GM18499 (cell line): ENCODE results near the gene MYLK.

Experiments
- ATAC-seq: cut with Tn5 transposase; IDR thresholded peaks from one replicate; pipeline ENCODE4 v1.9.1; 2021; ENCODE audit warnings: moderate number of reproducible peaks; ENCODE audit not compliant: insufficient read depth, unreplicated experiment

MYLK gene

DNA sequence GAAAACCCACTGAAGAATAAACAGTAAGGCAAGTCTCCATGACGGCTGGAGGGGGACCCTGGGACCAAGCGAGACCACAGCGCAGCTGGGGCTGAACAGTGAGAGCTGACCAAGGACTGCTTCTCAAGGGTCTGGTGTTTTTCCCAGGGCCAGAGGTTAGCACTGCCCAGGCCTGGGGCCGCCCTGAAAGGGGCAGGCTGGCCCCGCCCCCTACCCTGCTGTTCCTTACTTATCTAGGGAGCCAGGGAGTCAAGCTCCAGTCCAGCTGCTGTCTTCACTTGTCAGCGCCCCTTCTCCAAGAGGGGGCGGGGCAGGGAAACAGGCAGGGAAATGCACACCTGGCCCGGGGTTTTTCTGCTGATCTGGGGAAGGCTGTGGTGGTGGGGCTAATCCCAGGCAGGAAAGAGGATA lies 247.7 kb downstream of the MYLK start:
- ATAC-seq: no peak

DNA sequence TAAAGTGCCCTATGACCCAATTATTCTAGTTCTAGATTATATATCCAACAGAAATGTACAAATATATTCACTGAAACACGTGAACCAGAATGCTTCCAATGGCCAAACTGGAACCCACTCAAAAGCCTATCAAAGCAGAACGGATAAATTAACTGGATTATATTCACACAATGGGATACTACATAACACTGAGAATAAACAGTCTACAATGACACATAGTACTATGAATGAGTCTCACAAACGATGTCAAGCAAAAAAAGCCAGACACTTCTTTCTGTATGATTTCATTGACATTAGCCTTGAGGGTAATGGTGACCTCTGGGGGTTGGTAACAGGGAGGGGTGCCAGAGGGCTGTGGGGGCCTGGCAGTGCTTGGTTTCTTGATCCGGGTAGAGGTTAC lies 248.4 kb downstream of the MYLK start:
- no peak for ATAC-seq

DNA sequence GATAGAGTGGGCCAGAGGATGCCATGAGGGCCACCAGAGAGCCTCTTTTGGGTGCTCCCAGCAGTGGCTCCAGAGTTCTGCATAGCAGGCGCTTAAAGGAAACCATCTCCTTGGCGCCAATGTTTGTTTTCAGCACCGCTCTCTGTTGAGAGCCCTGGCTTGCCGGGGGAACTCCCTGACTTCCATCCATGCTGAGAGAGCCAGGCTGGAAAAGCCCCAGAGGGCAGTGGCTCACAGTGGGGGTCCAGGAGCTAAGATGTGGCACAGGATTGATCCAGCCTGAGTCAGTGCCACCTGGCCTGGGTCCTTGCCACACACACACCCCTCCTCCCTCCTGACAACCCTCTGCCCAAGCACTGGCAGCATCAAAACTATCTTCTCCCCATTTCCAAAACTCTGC lies 248.9 kb downstream of the MYLK start:
- no peak for ATAC-seq

DNA sequence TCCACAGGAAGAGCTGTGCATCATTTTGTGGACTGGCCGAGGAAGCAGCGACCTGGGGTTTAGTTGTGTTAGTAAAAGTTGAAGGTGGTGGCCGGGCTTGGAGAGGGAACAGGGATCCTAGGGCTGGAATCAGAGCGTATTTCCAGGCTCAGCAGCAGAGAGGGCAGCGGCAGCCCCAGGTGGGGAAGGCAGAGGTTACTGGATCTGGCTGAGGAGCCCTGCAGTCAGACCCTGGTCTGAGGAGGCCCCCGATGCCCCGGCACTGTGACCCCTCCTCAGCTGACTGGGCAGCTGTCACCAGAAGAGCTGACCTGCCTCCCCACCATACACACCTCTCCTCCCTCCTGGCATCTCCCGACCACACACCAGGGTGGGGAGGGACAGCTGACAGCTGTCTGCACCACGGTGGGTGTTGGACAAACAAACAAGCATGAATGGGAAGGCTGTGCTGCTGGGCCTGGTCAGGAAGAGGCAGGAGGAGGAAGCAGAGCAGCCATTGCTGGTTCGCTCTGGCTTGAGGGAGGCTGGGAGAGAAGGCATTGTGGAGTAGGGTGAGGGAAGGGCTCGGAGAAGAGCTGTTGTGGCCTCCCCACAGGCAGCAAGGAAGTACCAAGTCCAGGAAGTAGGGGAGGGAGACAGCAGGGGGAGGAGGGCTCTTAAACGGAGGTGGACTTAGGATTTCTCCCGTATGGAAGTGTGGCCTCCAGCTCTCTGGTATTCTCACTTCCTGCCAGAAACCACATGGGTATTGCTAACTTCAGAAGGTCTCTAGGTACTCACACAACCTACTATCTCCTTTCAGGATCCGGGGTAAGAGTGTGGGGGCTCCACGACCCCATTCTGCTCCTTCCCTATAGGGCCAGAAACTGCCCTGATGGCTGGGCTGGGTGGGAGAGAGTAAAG lies 249.7 kb downstream of the MYLK start:
- ATAC-seq: no peak

DNA sequence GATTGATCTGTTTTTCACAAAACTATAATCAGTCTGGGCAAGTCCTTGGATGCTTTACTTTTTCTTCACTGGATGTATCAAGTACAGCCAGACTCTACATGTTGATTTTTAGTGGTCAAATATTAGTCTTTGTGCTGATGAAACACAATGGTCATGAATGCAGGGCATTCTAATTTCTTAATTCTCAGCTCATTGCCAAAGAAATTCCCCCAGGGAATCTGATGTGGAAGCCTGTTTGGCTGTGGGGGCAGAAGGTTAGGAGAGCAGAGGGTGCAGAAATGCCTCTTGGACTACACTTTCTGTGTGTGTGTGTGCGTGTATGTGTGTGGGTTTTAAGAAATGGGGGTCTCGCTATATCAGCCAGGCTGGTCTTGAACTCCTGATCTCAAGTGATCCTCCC lies 250.6 kb downstream of the MYLK start:
- no peak for ATAC-seq

DNA sequence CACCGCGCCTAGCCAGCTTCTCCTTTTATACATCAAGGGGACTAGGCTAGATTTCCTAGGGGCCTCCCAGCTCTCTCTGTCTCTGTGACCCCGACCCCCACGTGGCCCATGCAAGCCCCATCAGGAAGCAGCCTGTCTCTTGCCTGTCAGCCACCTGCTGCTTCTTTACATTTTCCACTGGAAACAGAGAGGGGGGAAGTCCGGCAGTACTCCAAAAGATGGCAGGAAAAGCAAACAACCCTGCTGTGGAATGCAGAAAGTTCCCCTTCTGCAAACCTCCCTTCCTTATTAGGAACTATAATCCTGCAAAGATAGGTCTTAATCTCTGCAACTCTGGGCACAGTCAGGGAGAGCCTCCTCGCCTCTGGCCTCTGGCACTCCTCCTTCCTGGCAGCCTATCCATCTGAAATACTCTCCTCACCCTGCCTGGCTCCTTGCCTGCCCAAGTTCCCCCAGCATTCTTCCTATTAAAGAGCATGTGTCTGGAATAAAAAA lies 251.9 kb downstream of the MYLK start:
- ATAC-seq: no peak

DNA sequence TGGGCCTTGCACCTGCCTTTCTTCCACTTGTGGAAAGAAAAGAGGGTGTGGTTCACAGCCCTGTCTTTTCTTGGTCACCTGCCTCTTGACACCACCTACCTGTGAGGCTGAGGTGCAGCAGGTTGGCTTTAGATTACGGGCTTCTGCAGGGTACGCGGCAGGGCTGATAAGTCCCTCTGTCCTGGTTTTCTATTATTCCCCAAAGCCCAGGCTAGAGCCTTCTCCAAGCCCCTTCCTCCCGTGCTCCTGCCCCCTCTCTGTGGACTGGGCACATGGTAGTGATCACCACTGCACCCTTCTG lies 254.4 kb downstream of the MYLK start:
- no peak for ATAC-seq

DNA sequence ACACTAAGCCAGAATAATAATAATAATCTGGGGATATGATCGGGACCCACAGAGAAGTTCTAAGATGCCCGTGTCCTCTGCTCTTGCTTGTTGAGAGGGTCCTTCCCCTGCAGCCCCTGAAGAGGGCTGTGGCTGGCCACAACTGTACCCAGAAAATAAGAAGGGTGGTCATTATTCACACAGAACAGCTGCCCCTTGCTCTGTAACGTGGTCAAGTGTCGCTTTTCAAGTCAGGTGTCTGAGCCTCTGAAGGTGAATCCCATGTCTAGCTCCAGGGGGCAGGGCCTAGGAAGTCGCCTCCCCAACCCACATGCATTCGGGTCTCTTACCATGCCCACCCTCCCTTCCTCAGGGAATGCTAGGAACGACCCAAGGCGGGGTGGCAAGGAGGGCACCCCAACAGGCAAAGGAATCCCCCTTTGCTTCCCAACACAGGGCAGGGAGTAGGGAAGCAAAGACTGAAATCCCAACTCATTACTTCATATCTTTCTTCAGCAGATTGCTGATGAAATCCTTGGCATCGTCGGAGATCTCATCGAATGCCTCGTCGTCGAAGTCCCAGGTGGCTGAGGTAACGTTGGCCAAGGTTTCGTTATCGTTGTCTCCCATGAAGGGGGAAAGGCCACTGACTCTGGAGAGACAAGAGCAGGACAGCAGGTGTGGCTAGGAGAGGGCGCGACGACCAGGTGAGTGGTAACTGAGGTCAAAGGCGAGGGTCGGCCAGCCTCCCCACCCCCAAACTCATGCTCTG lies 255.0 kb downstream of the MYLK start:
- no peak for ATAC-seq

DNA sequence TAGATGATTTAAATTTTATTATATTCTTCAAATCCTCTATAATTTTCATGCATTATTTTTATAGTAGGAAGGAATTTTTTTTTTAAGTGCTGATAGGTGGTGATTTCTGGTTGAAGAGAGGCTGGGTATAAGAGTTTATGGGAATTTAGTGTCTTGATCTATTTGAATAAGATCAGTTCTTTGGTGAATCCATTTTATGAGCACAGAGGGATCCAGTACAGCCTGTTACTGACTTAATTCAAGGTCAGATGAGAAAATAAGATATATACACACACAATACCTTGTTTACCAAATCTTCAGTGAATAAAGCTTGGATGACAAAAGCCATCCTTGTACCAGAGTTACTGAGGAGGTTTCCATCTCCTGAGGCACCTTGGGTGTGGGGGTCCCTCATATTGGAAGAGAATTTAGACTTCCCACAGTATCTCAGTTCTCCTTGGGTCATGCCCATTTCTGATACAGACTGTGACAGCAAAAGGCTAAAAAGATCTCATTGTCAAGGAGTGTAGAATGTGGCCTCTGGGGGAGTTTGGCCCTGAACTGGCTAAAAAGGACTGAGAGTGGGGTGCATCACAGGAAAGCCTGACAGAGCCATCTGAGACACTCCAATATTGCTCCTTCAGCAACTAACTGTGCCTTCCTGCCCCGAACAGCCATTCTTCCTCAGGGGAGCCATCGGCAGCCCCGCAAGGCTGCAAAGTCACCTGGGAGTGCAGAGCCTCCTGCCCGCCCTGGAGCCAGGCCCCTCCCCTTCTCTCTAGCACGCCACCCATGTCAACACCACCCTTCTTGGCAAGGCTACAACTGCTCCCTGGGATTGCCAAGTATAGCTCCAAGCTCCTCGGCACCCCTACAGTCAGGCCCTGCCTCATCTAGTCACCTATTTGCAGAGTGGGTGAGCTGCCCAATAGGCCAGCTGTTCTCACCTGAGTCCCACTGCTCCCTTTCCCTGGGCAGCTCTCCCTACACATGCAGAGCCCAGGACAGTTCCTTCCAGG lies 256.2 kb downstream of the MYLK start:
- ATAC-seq: no peak

DNA sequence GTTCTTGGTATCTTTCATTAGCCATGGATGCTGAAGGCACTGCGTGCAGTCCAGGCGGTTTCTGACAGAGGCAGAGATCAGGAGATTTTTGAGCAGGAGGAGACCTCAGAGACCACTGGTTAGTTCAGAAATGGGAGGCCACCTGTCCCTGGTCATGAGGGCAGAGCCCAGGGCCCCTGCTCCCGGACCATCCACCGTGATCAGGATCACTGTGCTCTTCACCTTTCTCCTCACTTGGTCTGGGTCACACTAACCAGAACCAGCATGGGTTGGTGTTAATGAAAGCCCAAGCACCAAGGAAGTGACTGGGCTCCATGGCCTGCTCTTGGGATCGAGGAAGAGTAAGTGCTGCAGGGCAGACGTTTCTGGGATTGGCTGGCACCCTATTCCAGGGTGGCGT lies 257.3 kb downstream of the MYLK start:
- ATAC-seq: no peak

DNA sequence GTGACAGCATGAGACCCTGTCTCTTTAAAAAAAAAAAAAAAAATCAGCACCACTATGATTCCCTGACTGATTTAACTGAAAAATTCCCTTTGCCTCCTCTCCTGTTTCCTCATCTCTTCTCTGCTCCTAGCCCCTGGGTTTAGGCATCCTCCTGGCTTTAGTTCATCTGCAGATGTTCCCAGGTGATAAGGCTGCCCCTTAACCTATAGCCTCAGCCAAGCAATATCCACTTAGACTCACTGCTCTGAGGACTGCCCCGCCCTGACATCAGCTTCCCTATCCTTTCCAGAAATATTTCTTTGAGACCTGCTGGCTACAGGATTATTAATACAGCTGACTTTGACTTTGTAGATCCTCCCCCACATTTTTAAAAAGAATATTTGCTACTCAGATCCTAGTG lies 259.8 kb downstream of the MYLK start:
- no peak for ATAC-seq

DNA sequence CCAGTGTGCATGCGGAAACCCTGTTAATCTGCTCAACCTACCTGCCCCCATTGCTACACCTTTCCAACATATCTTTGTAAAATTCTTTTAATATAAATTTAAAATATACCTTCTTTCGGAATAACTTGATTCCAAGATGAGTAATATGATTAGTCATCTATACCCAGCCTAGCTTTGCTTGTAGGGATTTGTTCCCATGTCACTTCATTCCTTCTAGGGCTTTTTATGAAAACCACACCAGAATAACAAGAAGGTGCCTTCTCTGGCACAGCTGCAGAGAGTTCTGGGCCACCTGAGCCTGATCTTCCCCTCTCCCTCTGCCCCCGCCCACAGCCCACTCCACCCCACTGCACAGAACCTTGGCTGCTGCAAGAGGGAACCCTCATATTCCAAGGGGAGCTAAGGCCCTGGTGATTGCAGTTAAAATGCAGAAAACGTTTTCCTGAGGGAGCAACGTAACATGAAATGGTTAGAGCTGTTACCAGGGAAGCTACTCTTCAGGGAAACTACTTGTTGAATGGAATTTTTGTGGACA lies 260.7 kb downstream of the MYLK start:
- ATAC-seq: no peak

DNA sequence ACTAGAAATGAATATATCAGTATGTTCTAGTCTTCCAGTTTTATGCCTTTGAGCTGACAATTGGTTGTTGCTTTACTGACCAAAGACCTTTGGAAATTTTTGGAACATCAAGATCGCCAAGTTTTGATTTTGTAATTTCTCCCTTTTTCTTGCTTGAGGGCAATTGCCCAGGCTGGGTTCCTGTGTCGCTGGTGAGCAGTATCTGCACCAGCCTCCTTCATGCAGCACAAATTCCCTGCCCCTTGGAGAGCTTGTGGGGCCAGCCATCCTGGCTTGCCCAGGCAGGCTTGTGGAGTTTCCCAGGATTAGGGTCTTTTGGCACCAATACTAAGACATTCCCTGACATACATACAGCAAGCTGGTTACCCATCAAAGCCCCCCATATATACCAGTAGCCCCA lies 261.4 kb downstream of the MYLK start:
- no peak for ATAC-seq

DNA sequence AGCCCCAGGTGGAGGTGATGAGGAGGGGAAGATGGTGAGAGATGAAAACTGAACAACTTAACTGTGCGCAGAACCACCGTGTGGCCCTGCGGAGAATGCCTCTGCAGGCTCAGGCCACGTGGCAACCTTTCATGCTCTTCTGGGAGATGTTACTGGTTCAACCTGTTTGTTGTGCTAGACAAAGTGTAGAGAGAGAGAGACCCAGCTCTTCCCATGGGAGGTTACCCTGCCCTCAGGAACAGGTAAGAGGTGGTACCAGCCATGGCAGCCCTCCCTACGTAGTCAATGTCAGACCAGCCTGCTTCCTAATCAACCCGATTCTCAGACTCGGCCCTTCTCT lies 262.3 kb downstream of the MYLK start:
- no peak for ATAC-seq

DNA sequence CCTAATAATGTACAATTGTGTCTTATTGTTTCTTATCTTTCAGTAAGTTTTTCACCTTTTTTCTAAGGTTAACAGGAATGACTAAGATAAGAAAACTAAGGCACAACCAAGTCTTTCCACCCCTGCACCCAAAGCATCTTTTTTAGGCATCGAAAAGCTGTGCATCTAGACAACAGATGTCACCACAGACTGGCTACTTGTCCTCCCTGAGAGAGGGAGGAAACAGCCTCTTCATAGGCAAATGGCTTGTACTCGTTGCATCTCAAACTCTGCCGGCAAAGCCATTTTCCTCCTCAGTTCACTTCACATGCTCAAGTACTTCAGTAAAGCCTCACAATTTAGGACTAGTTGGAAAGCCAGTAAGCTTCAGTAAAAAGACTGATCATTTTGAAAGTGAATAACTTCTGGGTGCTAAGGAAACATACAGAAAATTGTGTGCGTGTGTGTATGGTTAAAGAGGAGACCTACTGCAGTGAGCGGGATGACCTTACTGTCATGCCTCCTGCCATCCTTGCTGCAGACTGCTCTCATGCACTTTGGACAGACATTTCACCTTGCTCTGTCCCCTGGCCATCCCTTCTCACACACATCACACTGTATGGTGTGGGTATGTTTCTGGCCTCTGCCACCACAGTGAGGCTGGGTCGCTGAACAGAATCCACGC lies 262.8 kb downstream of the MYLK start:
- no peak for ATAC-seq

DNA sequence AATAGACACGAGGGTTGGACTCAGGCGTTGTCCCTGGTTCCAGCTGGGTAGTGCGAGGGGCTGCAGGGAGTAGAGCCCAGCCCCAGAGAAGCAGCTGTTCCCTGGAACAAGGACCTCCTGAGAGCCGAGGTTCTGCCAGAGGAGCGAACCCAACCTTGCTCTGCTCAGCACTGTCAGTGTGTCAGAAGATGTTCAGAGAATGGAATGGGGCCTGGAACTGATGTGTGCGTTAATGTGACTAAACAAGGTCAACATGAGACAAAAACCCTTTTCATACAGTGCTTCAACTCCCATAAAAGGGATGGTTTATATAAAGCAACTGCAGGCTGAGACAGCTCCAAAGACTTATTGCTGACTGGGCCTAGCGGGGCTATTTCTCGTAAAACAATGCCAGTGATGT lies 263.8 kb downstream of the MYLK start:
- ATAC-seq: no peak

DNA sequence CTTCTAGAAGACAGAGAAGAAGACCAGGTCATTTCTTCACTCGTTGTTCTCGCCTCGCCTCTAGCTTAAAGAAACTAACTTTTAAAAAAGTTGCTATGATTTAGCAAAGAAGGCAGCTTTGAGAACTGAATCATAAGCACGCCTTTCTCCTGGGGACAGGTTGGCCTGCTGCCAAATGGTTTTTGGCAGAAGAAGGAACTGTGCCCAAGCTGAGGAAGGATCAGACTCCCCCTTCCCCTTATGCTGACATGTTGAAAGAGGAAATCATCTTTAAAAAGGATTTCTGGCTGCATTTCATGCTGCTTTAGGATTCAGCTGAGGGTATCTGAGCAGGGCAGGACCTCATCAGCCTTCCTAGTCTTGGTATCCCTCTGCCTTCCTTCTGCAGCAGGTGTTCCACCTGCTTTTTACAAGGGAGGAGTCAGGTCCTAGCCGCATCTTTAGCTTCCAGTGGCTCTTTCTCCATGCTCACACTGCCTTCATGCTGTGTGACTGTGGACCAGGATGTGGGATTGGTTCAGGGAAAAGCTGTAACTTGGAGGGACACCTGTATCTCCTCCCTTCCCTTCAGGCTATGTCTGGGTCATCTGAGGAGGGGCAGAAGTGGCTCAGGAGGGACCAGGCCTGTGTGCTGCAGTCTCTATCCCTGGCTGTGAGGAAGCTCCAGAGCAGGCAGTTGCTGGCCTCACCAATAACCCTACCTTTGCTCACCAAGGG lies 265.2 kb downstream of the MYLK start:
- ATAC-seq: no peak

DNA sequence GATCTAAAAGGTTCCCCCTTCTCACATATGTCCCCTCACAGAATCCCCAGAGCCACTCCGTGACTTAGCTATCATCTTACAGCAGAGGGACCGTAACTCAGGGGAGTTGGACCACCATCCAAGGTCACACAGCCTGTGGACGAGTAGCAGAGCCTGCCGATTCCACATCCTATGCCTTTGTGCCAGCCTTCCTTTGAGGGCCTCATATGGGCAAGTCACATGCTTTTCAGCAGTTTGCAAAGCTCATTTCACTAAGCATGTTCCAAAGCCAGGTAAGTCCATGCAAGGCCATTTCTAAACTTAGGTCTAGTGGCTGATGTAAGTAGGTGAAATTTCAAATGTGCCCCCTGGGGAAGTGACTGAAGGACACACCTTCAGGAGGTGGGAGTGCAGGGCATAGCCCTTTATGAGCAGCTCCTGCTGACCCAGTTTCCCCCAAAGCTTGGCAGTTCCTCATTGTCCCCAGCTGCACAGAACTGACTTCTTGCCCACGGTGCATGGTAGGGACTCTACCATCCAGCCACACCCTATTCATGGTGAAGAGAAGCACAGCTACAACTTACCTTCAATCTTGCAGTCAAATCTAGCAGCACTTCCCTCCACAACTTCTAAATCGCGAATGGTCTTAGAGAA lies 265.9 kb downstream of the MYLK start:
- no peak for ATAC-seq

DNA sequence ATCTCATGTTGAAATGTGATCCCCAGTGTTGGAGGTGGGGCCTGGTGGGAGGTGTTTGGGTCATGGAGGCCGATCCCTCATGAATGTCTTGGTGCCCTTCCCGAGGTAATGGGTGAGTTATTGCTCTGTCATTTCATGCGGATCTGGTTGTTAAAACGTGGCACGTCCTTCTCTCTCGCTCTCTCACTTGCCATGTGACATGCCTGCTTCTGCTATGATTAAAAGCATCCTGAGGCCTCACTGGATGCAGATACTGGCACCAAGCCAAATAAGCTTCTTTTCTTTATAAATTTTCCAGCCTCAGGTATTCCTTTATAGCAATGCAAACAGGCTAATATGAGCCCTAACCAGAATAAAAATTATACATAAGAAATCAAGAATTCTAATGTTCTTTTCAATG lies 267.5 kb downstream of the MYLK start:
- no peak for ATAC-seq
